GM12878 (cell line): ENCODE data around the gene PRIM1. TPM values are rescaled to one million over a fixed set of nuclear protein-coding genes. Genes with fewer than 3 reads are reported as not detected.

ENCODE experiments used
- BACH1 ChIP-seq: fragments of 450-650 bp; IDR thresholded peaks from 2 replicates; pipeline ENCODE4 v1.6.1; 2017; ENCODE audit warnings: mild to moderate bottlenecking, borderline replicate concordance
- BCL11A ChIP-seq: IDR thresholded peaks from 2 replicates; pipeline ENCODE4 v1.6.1; 2011; ENCODE audit warnings: low read depth, low read length
- BHLHE40 ChIP-seq, 2 experiments: fragments of 450-650 bp in 1 of 2; IDR thresholded peaks; 2 replicates each; pipeline ENCODE4 v1.6.1; 2011 to 2017; ENCODE audit warnings: low read depth in 2 of 2, borderline replicate concordance in 1 of 2, improper control_type of control experiment in 1 of 2, low read length in 1 of 2, mild to moderate bottlenecking in 1 of 2
- CBX5 ChIP-seq: sonication (generic); IDR thresholded peaks from 2 replicates; pipeline ENCODE4 v1.6.1; 2016; ENCODE audit warnings: low read depth, moderate library complexity, mild to moderate bottlenecking, inconsistent platforms
- CHD1 ChIP-seq: IDR thresholded peaks from 2 replicates; pipeline ENCODE4 v1.6.1; 2012; ENCODE audit warnings: low read depth, low read length, improper control_type of control experiment
- ETV6 ChIP-seq, 2 experiments: fragments of 450-650 bp in 1 of 2; IDR thresholded peaks in 1 of 2; conservative IDR thresholded peaks in 1 of 2; 2 replicates each; pipeline ENCODE4 v1.6.1; 2014; ENCODE audit warnings: antibody characterized with exemption in 1 of 2, borderline replicate concordance in 1 of 2, low read depth in 1 of 2, mild to moderate bottlenecking in 1 of 2, moderate library complexity in 1 of 2
- HCFC1 ChIP-seq: fragments of 150-350 bp; IDR thresholded peaks from 2 replicates; pipeline ENCODE4 v1.6.1; 2014; ENCODE audit warnings: low read length
- HDGF ChIP-seq: fragments of 450-650 bp; IDR thresholded peaks from 2 replicates; pipeline ENCODE4 v1.6.1; 2016; ENCODE audit warnings: antibody characterized with exemption
- IKZF2 ChIP-seq, 2 experiments: fragments of 450-650 bp; IDR thresholded peaks; 2 replicates each; pipeline ENCODE4 v1.6.1; 2017; ENCODE audit warnings: mild to moderate bottlenecking in 2 of 2, moderate library complexity in 2 of 2
- MXI1 ChIP-seq: fragments of 150-350 bp; IDR thresholded peaks from 2 replicates; pipeline ENCODE4 v1.6.1; 2011; ENCODE audit warnings: low read depth, mild to moderate bottlenecking, inconsistent platforms, low read length, improper control_type of control experiment
- MYB ChIP-seq: fragments of 150-350 bp; IDR thresholded peaks from 2 replicates; pipeline ENCODE4 v1.6.1; 2014; ENCODE audit warnings: mild to moderate bottlenecking, low read depth, low read length, borderline replicate concordance
- NFYA ChIP-seq: IDR thresholded peaks from 2 replicates; pipeline ENCODE4 v1.6.1; 2011; ENCODE audit warnings: low read depth, mild to moderate bottlenecking, low read length, improper control_type of control experiment, borderline replicate concordance
- POU2F2 ChIP-seq: IDR thresholded peaks from 3 replicates; pipeline ENCODE4 v1.6.1; 2011; ENCODE audit warnings: low read depth, mild to moderate bottlenecking, low read length, borderline replicate concordance
- RELA ChIP-seq: fragments of 450-650 bp; IDR thresholded peaks from 2 replicates; pipeline ENCODE4 v1.8.0; 2014; ENCODE audit warnings: borderline replicate concordance; ENCODE audit not compliant: partially characterized antibody
- SMARCA5 ChIP-seq: fragments of 450-650 bp; IDR thresholded peaks from 2 replicates; pipeline ENCODE4 v1.6.1; 2017; ENCODE audit warnings: mild to moderate bottlenecking
- TBL1XR1 ChIP-seq: IDR thresholded peaks from 2 replicates; pipeline ENCODE4 v1.6.1; 2012; ENCODE audit warnings: low read depth, low read length, improper control_type of control experiment
- WRNIP1 ChIP-seq: IDR thresholded peaks from 2 replicates; pipeline ENCODE4 v1.6.1; 2011; ENCODE audit warnings: low read depth, low read length, improper control_type of control experiment, borderline replicate concordance
- ZNF622 ChIP-seq: fragments of 450-650 bp; IDR thresholded peaks from 2 replicates; pipeline ENCODE4 v1.6.1; 2017; ENCODE audit warnings: mild to moderate bottlenecking, inconsistent platforms
- polyA plus RNA-seq, 11 experiments: library from polyadenylated mRNA; depleted of rRNA in 4 of 11; unstranded in 6 of 11; stranded (reverse) in 5 of 11; fragments of >200 nt; fragmentation: Nextera tagmentation in 4 of 11; fragmentation: Illumina TruSeq in 1 of 11; extraction: Ambion mirVana in 4 of 11; extraction: Trizol in 1 of 11; gene quantifications; 1 replicate in 1 of 11; 2 replicates in 10 of 11; pipeline versions ENCODE4 v1.2.1 to v1.2.3, GENCODE V29; 2011 to 2016; ENCODE audit warnings: inconsistent platforms in 2 of 11, missing spikeins in 2 of 11, low read depth in 1 of 11
- total RNA-seq, 4 experiments: library from RNA; depleted of rRNA in 3 of 4; stranded (reverse); fragments of >200 nt in 3 of 4; fragmentation: Illumina TruSeq in 1 of 4; extraction: Trizol in 1 of 4; gene quantifications; 2 replicates each; pipeline versions ENCODE4 v1.2.1 to v1.2.3, GENCODE V29; 2013 to 2021
- TF ChIP-seq, protein P1 (sequence below): fragments of 450-650 bp; formaldehyde crosslinking; IDR thresholded peaks from 2 replicates; pipeline ENCODE4 v1.5.0; 2022; ENCODE audit warnings: mild to moderate bottlenecking, missing genetic modification characterization
- TF ChIP-seq, protein P2 (sequence below): fragments of 450-650 bp; IDR thresholded peaks from 2 replicates; pipeline ENCODE4 v1.6.1; 2018; ENCODE audit warnings: mild to moderate bottlenecking, low read depth, moderate library complexity; ENCODE audit not compliant: partially characterized antibody
- TF ChIP-seq, protein P3 (sequence below): IDR thresholded peaks from 2 replicates; pipeline ENCODE4 v1.6.1; 2011; ENCODE audit warnings: mild to moderate bottlenecking, low read depth, low read length, moderate library complexity; ENCODE audit not compliant: insufficient replicate concordance

Gene PRIM1
- total and polyA plus RNA-seq, 10 of the 15 experiments (the other 5 are each of a cell fraction or from before 2014, with no cell fraction given), result 27.1 to 70.6 (median 55.7) TPM

DNA sequence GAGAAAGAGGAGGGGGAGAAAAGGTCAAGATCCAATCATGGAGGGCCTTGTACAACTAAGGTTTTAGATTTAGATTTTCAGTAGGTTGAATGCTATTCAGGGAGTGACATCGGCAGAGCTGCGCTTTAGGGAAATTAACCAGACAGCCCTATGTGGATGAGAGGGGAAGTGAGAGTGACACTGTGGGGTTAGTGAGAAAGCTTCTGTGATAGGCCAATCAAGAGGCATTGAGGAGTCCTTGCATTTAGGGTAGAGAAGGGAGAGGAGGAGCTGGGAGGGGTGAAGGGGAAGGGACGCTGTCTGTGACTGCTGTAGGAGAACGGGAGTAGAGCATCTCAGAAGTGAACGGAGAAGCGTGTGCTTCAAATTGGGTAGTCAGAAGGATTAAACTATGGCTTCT, 14.4 kb upstream of the PRIM1 start (continued):
- TF ChIP-seq, protein P1, sequence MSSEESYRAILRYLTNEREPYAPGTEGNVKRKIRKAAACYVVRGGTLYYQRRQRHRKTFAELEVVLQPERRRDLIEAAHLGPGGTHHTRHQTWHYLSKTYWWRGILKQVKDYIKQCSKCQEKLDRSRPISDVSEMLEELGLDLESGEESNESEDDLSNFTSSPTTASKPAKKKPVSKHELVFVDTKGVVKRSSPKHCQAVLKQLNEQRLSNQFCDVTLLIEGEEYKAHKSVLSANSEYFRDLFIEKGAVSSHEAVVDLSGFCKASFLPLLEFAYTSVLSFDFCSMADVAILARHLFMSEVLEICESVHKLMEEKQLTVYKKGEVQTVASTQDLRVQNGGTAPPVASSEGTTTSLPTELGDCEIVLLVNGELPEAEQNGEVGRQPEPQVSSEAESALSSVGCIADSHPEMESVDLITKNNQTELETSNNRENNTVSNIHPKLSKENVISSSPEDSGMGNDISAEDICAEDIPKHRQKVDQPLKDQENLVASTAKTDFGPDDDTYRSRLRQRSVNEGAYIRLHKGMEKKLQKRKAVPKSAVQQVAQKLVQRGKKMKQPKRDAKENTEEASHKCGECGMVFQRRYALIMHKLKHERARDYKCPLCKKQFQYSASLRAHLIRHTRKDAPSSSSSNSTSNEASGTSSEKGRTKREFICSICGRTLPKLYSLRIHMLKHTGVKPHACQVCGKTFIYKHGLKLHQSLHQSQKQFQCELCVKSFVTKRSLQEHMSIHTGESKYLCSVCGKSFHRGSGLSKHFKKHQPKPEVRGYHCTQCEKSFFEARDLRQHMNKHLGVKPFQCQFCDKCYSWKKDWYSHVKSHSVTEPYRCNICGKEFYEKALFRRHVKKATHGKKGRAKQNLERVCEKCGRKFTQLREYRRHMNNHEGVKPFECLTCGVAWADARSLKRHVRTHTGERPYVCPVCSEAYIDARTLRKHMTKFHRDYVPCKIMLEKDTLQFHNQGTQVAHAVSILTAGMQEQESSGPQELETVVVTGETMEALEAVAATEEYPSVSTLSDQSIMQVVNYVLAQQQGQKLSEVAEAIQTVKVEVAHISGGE, result no peak
- TF ChIP-seq RELA (no peak), HCFC1 (no peak), ZNF622 (no peak), SMARCA5 (no peak), CBX5 (no peak), BACH1 (no peak; the same call in 1 of the 2 replicates), BCL11A (no peak), POU2F2 (0 out of 3 replicates have a peak, but pooled peaks have one; percentile 34), TBL1XR1 (no peak), NFYA (no peak), MYB (no peak), IKZF2 (IDR thresholded peaks at IDR 0.05) (peak; percentile 62 to 64; a peak in 3 of 4 replicates), CHD1 (no peak), HDGF (peak; percentile 92), BHLHE40 (IDR thresholded peaks at IDR 0.05; ENCODE audit: borderline replicate concordance in 1 of 2, low read depth in 2 of 2, low read length in 1 of 2) (no peak), MXI1 (no peak), ETV6 (conservative IDR thresholded peaks at IDR 0.05 in 1 of 2, IDR thresholded peaks at IDR 0.05 in 1 of 2; ENCODE audit: borderline replicate concordance in 1 of 2, low read depth in 1 of 2) (no peak), WRNIP1 (no peak)
- TF ChIP-seq, protein P2, sequence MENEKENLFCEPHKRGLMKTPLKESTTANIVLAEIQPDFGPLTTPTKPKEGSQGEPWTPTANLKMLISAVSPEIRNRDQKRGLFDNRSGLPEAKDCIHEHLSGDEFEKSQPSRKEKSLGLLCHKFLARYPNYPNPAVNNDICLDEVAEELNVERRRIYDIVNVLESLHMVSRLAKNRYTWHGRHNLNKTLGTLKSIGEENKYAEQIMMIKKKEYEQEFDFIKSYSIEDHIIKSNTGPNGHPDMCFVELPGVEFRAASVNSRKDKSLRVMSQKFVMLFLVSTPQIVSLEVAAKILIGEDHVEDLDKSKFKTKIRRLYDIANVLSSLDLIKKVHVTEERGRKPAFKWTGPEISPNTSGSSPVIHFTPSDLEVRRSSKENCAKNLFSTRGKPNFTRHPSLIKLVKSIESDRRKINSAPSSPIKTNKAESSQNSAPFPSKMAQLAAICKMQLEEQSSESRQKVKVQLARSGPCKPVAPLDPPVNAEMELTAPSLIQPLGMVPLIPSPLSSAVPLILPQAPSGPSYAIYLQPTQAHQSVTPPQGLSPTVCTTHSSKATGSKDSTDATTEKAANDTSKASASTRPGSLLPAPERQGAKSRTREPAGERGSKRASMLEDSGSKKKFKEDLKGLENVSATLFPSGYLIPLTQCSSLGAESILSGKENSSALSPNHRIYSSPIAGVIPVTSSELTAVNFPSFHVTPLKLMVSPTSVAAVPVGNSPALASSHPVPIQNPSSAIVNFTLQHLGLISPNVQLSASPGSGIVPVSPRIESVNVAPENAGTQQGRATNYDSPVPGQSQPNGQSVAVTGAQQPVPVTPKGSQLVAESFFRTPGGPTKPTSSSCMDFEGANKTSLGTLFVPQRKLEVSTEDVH, result no peak
- TF ChIP-seq, protein P3, sequence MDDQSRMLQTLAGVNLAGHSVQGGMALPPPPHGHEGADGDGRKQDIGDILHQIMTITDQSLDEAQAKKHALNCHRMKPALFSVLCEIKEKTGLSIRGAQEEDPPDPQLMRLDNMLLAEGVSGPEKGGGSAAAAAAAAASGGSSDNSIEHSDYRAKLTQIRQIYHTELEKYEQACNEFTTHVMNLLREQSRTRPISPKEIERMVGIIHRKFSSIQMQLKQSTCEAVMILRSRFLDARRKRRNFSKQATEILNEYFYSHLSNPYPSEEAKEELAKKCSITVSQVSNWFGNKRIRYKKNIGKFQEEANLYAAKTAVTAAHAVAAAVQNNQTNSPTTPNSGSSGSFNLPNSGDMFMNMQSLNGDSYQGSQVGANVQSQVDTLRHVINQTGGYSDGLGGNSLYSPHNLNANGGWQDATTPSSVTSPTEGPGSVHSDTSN, result peak; percentile 51
